GM19238 (cell line): ENCODE measurements around the gene FARS2.
A peak's percentile ranks its signal among the peaks of the same experiment; 100 is the strongest.

ENCODE experiments used
- DNase-seq: peaks from one replicate; pipeline ENCODE4 v3.0.0; 2011; ENCODE audit warnings: low spot score; ENCODE audit not compliant: insufficient read length

Gene FARS2

GRCh38 chr6:5723841-5724691 lies 462.8 kb downstream of the FARS2 start:
- DNase-seq: peak; percentile 74

GRCh38 chr6:5724911-5725310 lies 463.6 kb downstream of the FARS2 start:
- no peak for DNase-seq

GRCh38 chr6:5726976-5727718 lies 465.8 kb downstream of the FARS2 start:
- DNase-seq: no peak

- DNase-seq: no peak
Measured at GRCh38 chr6:5728351-5729079, 467.2 kb downstream of the FARS2 start.

- no peak for DNase-seq
Measured at GRCh38 chr6:5729080-5729434, 467.7 kb downstream of the FARS2 start.

GRCh38 chr6:5729813-5730517 lies 468.7 kb downstream of the FARS2 start:
- no peak for DNase-seq

- no peak for DNase-seq
Measured at GRCh38 chr6:5730585-5731263, 469.4 kb downstream of the FARS2 start.

GRCh38 chr6:5731435-5731834 lies 470.1 kb downstream of the FARS2 start:
- no peak for DNase-seq

- DNase-seq: no peak
Measured at GRCh38 chr6:5732496-5732895, 471.2 kb downstream of the FARS2 start.

- DNase-seq: no peak
Measured at GRCh38 chr6:5736016-5736738, 474.9 kb downstream of the FARS2 start.

GRCh38 chr6:5737460-5737859 lies 476.1 kb downstream of the FARS2 start:
- DNase-seq: no peak

GRCh38 chr6:5738211-5738610 lies 476.9 kb downstream of the FARS2 start:
- no peak for DNase-seq

- DNase-seq: no peak
Measured at GRCh38 chr6:5744497-5744896, 483.2 kb downstream of the FARS2 start.

- DNase-seq: no peak
Measured at GRCh38 chr6:5745081-5745480, 483.8 kb downstream of the FARS2 start.

GRCh38 chr6:5746053-5746758 lies 484.9 kb downstream of the FARS2 start:
- DNase-seq: no peak

- no peak for DNase-seq
Measured at GRCh38 chr6:5746759-5747130, 485.4 kb downstream of the FARS2 start.

- DNase-seq: no peak
Measured at GRCh38 chr6:5747379-5747778, 486.1 kb downstream of the FARS2 start.

GRCh38 chr6:5749016-5749650 lies 487.8 kb downstream of the FARS2 start:
- no peak for DNase-seq

GRCh38 chr6:5749651-5750215 lies 488.4 kb downstream of the FARS2 start:
- no peak for DNase-seq
